H1 (cell line): ENCODE measurements around the gene RAD52. TPM values are rescaled to one million over a fixed set of nuclear protein-coding genes. Genes with fewer than 3 reads are reported as not detected.

ENCODE experiments used
- CTCF ChIA-PET: fragments of 300-600 bp; sonication (Branson Sonifier 250); formaldehyde crosslinking; loops from one replicate; lab custom pipeline; 2021; ENCODE audit not compliant: partially characterized antibody; lab: Charles Lee
- POLR2A ChIA-PET: fragments of 300-600 bp; sonication (Branson Sonifier 250); formaldehyde crosslinking; loops from one replicate; lab custom pipeline; 2021; ENCODE audit warnings: inconsistent platforms; ENCODE audit not compliant: partially characterized antibody; lab: Charles Lee
- DNase-seq, 2 experiments: peaks; one replicate each; pipeline versions ENCODE4 v3.0.0 to v3.0.0-alpha.2; 2010 to 2022; ENCODE audit warnings: low spot score in 2 of 2, low read depth in 1 of 2, mixed read lengths in 1 of 2
- FAIRE-seq: peaks from 2 replicates; lab custom pipeline; 2011; peaks lifted over from hg19 to GRCh38; lab: Jason Lieb, UNC
- H2AFZ ChIP-seq: 2 replicates; pipeline ENCODE4 v1.8.1; 2012; ENCODE audit warnings: low read length, inconsistent platforms
- H2AK5ac ChIP-seq: 2 replicates; pipeline ENCODE4 v1.6.1; 2013; ENCODE audit warnings: low read depth, low read length
- H2BK120ac ChIP-seq: replicated peaks from 2 replicates; pipeline ENCODE3; 2013; ENCODE audit warnings: low read depth, low read length, inconsistent platforms
- H2BK12ac ChIP-seq: 2 replicates; pipeline ENCODE4 v1.6.1; 2013; ENCODE audit warnings: low read depth, low read length
- H2BK15ac ChIP-seq: 2 replicates; pipeline ENCODE4 v1.6.1; 2013; ENCODE audit warnings: low read length
- H2BK20ac ChIP-seq: 2 replicates; pipeline ENCODE4 v1.6.1; 2013; ENCODE audit warnings: low read length
- H2BK5ac ChIP-seq: 2 replicates; pipeline ENCODE4 v1.6.1; 2013; ENCODE audit warnings: low read depth, low read length
- H3K14ac ChIP-seq: 2 replicates; pipeline ENCODE4 v1.6.1; 2013; ENCODE audit warnings: inconsistent platforms; ENCODE audit not compliant: insufficient read length
- H3K18ac ChIP-seq: 2 replicates; pipeline ENCODE4 v1.6.1; 2013; ENCODE audit warnings: low read length; ENCODE audit errors: extremely low read depth
- H3K23ac ChIP-seq: 2 replicates; pipeline ENCODE4 v1.6.1; 2013; ENCODE audit warnings: inconsistent platforms; ENCODE audit not compliant: insufficient read length
- H3K23me2 ChIP-seq: 2 replicates; pipeline ENCODE4 v1.6.1; 2013; ENCODE audit warnings: low read depth, low read length
- H3K27ac ChIP-seq: 2 replicates; pipeline ENCODE4 v1.6.1; 2011; ENCODE audit warnings: low read depth, low read length, inconsistent platforms
- H3K27me3 ChIP-seq, 4 experiments: replicated peaks in 1 of 4; 1 replicate in 1 of 4; 2 replicates in 3 of 4; pipeline versions ENCODE4 v1.6.1 to v1.8.1; 2011 to 2013; ENCODE audit warnings: low read length in 3 of 4, mild to moderate bottlenecking in 3 of 4, inconsistent platforms in 2 of 4, mixed read lengths in 2 of 4, moderate library complexity in 1 of 4; ENCODE audit not compliant: control insufficient read depth in 3 of 4, insufficient read depth in 3 of 4; ENCODE audit errors: extremely low read depth in 1 of 4
- H3K36me3 ChIP-seq, 4 experiments: 2 replicates each; pipeline versions ENCODE4 v1.6.1 to v1.8.1; 2011 to 2013; ENCODE audit warnings: mild to moderate bottlenecking in 4 of 4, low read length in 3 of 4, moderate library complexity in 2 of 4, control low read depth in 1 of 4, inconsistent platforms in 1 of 4; ENCODE audit not compliant: insufficient read depth in 4 of 4, control insufficient read depth in 2 of 4
- H3K4ac ChIP-seq: replicated peaks from 2 replicates; pipeline ENCODE3; 2013; ENCODE audit warnings: low read length, low read depth, mixed read lengths, inconsistent platforms; ENCODE audit not compliant: insufficient read length
- H3K4me1 ChIP-seq, 4 experiments: replicated peaks in 1 of 4; 1 replicate in 1 of 4; 2 replicates in 3 of 4; pipeline versions ENCODE4 v1.6.1 to v1.8.1; 2011 to 2013; ENCODE audit warnings: low read length in 3 of 4, inconsistent platforms in 2 of 4, mixed read lengths in 1 of 4; ENCODE audit not compliant: insufficient read depth in 4 of 4, control insufficient read depth in 3 of 4
- H3K4me2 ChIP-seq, 2 experiments: 2 replicates each; pipeline versions ENCODE4 v1.6.1 to v1.8.1; 2011 to 2013; ENCODE audit warnings: low read depth in 2 of 2, low read length in 2 of 2, control low read depth in 1 of 2, inconsistent platforms in 1 of 2, mild to moderate bottlenecking in 1 of 2; ENCODE audit not compliant: insufficient read depth in 1 of 2
- H3K4me3 ChIP-seq, 4 experiments: fragments of 200-600, 300-600 bp in 1 of 4; sonication (generic), shearing (Covaris generic), sonication (Bioruptor Twin) in 1 of 4; 2 replicates each; pipeline versions ENCODE4 v1.5.1 to v1.8.1; 2011 to 2016; ENCODE audit warnings: low read length in 4 of 4, low read depth in 3 of 4, control low read depth in 2 of 4, inconsistent platforms in 2 of 4, mild to moderate bottlenecking in 2 of 4, mixed read lengths in 1 of 4, moderate library complexity in 1 of 4; ENCODE audit not compliant: insufficient read depth in 2 of 4; ENCODE audit errors: extremely low read depth in 1 of 4
- H3K56ac ChIP-seq: replicated peaks from 2 replicates; pipeline ENCODE3; 2013; ENCODE audit warnings: low read depth, mild to moderate bottlenecking, mixed read lengths, low read length, inconsistent platforms; ENCODE audit not compliant: insufficient read length
- H3K79me1 ChIP-seq: 2 replicates; pipeline ENCODE4 v1.6.1; 2013; ENCODE audit warnings: low read depth, low read length, control low read depth
- H3K79me2 ChIP-seq, 2 experiments: 2 replicates each; pipeline versions ENCODE4 v1.6.1 to v1.8.1; 2012 to 2013; ENCODE audit warnings: low read length in 2 of 2, mild to moderate bottlenecking in 2 of 2, inconsistent platforms in 1 of 2; ENCODE audit not compliant: insufficient read depth in 2 of 2, control insufficient read depth in 1 of 2
- H3K9ac ChIP-seq, 4 experiments: replicated peaks in 1 of 4; 1 replicate in 1 of 4; 2 replicates in 3 of 4; pipeline versions ENCODE4 v1.6.1 to v1.8.1; 2011 to 2013; ENCODE audit warnings: low read depth in 3 of 4, low read length in 3 of 4, control low read depth in 2 of 4, mild to moderate bottlenecking in 2 of 4, moderate library complexity in 2 of 4, inconsistent platforms in 1 of 4; ENCODE audit errors: extremely low read depth in 1 of 4
- H3K9me3 ChIP-seq, 2 experiments: 2 replicates each; pipeline versions ENCODE4 v1.6.1 to v1.8.1; 2012 to 2013; ENCODE audit warnings: mild to moderate bottlenecking in 2 of 2, moderate library complexity in 2 of 2, control low read depth in 1 of 2, inconsistent platforms in 1 of 2, low read depth in 1 of 2, low read length in 1 of 2, mixed read lengths in 1 of 2; ENCODE audit not compliant: insufficient read depth in 2 of 2
- H4K20me1 ChIP-seq, 2 experiments: replicated peaks in 1 of 2; 2 replicates each; pipeline versions ENCODE3 to v1.8.1; 2011 to 2013; ENCODE audit warnings: inconsistent platforms in 2 of 2, low read length in 2 of 2, mild to moderate bottlenecking in 1 of 2; ENCODE audit not compliant: insufficient read depth in 2 of 2, control insufficient read depth in 1 of 2
- H4K5ac ChIP-seq: 2 replicates; pipeline ENCODE4 v1.6.1; 2013; ENCODE audit warnings: low read length, low read depth, mixed read lengths, inconsistent platforms; ENCODE audit not compliant: insufficient read length
- H4K8ac ChIP-seq: 2 replicates; pipeline ENCODE4 v1.8.0; 2013; ENCODE audit warnings: mild to moderate bottlenecking, moderate library complexity, low read length, inconsistent platforms; ENCODE audit not compliant: insufficient read depth; ENCODE audit errors: extremely low read depth
- H4K91ac ChIP-seq: replicated peaks from 2 replicates; pipeline ENCODE3; 2013; ENCODE audit warnings: low read length, mixed read lengths, inconsistent platforms; ENCODE audit not compliant: insufficient read length
- CREB1 ChIP-seq: IDR thresholded peaks from 2 replicates; pipeline ENCODE4 v1.6.1; 2012; ENCODE audit warnings: inconsistent platforms
- HDAC2 ChIP-seq, 2 experiments: fragments of 300-600 bp in 1 of 2; sonication (generic) in 1 of 2; IDR thresholded peaks; 2 replicates each; pipeline ENCODE4 v1.6.1; 2011 to 2012; ENCODE audit warnings: low read depth in 2 of 2, low read length in 2 of 2, mild to moderate bottlenecking in 2 of 2, moderate library complexity in 2 of 2, borderline replicate concordance in 1 of 2, inconsistent platforms in 1 of 2
- JUN ChIP-seq: IDR thresholded peaks from 2 replicates; pipeline ENCODE4 v1.6.1; 2011; ENCODE audit warnings: low read depth, mild to moderate bottlenecking, improper control_type of control experiment, low read length
- POU5F1 ChIP-seq: IDR thresholded peaks from 2 replicates; pipeline ENCODE4 v1.6.1; 2011; ENCODE audit warnings: low read depth, mild to moderate bottlenecking, low read length, moderate library complexity
- SP1 ChIP-seq: IDR thresholded peaks from 2 replicates; pipeline ENCODE4 v1.6.1; 2011; ENCODE audit warnings: low read depth, low read length
- TEAD4 ChIP-seq: IDR thresholded peaks from 2 replicates; pipeline ENCODE4 v1.6.1; 2012; ENCODE audit warnings: low read depth, low read length, inconsistent platforms, mixed read lengths
- WGBS, 2 experiments: shearing (Covaris generic) in 1 of 2; methylation state at CpG; one replicate each; pipeline versions ENCODE4 v1.1.6 to v1.1.7; 2013 to 2015; ENCODE audit warnings: low lambda C conversion rate in 2 of 2, mixed read lengths in 2 of 2, inconsistent platforms in 1 of 2, low coverage in 1 of 2, missing lambda C conversion rate in 1 of 2; ENCODE audit not compliant: insufficient replicate concordance in 2 of 2, insufficient coverage in 1 of 2, insufficient read length in 1 of 2; ENCODE audit errors: extremely low coverage in 1 of 2, missing lambda C conversion rate in 1 of 2; 5-methylcytosine and 5-hydroxymethylcytosine counted together
- polyA plus RNA-seq, 7 experiments: library from polyadenylated mRNA; depleted of rRNA in 3 of 7; stranded (reverse) in 5 of 7; unstranded in 2 of 7; fragments of >200 nt in 5 of 7; fragments of 200-250 nt in 2 of 7; gene quantifications; 1 replicate in 5 of 7; 2 replicates in 1 of 7; 4 replicates in 1 of 7; pipeline versions ENCODE4 v1.2.1 to v1.2.3, GENCODE V29; 2011 to 2013; ENCODE audit warnings: missing spikeins in 2 of 7, mixed read lengths in 2 of 7
- total RNA-seq: library from RNA; stranded (reverse); fragmentation: NEBNext Ultra II Directional; extraction: Animal tissue kit (Norgen Biotek cat#: 25700); gene quantifications from 2 replicates; pipeline ENCODE4 v1.2.1, GENCODE V29; 2021

The RAD52 gene
- total and polyA plus RNA-seq, 2 of the 8 experiments (the other 6 are each of a cell fraction or from before 2014, with no cell fraction given), result 12.5 to 14.3 TPM

DNA sequence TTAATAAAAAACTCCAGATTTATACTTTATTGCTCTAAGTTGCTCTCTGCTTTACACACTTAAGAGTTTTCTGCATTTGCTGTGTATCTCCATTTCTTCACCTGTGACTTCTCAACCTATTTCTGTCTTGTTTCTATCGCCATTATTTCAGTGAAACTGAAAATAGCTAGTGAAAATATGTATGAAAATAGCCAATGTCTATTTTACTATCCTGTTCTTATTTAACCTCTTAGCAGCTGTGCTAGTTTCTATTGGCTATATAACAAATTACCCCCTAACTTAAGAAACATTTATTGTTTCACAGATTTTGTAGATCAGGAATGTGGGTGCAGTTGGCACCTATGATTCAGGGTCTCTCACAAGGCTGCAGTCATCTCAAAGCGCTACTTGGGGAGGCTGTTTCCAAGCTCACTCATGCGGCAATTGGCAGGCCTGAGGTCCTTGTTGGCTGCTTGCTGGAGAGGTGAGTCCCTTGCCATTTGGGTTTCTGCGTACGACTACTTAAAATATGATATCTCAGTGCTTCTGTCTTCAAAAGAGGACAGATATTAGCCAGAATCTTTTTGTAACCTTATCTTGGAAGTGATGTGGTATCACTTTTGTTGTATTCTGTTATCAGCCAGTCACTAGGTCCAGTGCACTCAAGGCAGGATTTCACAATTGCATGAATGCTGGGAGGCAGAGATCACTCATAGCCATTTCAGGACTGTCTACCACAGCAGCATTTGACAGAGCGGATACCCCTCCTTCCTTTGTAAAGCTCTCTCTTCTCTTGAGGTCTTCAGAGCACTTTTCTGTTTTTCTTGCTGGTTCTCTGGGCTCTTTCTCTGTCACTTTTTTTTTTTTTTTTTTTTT lies 48.8 kb upstream of the RAD52 start:
- Histone ChIP-seq H3K14ac (no peak overlapping the region), H3K79me2 (peaks cover 0 to 57% of the 10 kb centered on the region in 2 experiments; a peak in 3 of 4 replicates), H4K5ac (no peak overlapping the region), H2AFZ (no peak overlapping the region), H2BK12ac (no peak overlapping the region), H3K4me2 (no peak overlapping the region), H3K23me2 (no peaks in the 10 kb centered on the region), H4K91ac (no peak overlapping the region), H3K4me3 (no peak overlapping the region), H3K56ac (no peak overlapping the region), H3K18ac (no peak overlapping the region), H2BK20ac (no peak overlapping the region), H2BK120ac (no peak overlapping the region), H3K27ac (no peak overlapping the region), H3K36me3 (no peaks in the 10 kb centered on the region), H2BK5ac (no peak overlapping the region), H3K9me3 (no peaks in the 10 kb centered on the region), H3K27me3 (no peaks in the 10 kb centered on the region), H3K79me1 (peaks cover 7% of the 10 kb centered on the region; the same call in 1 of the 2 replicates), H3K4me1 (no peaks in the 10 kb centered on the region), H3K23ac (no peak overlapping the region), H4K20me1 (peaks cover 2 to 3% of the 10 kb centered on the region in 2 experiments), H2BK15ac (no peak overlapping the region), H4K8ac (no peak overlapping the region), H3K4ac (no peak overlapping the region), H3K9ac (no peak overlapping the region), H2AK5ac (no peak overlapping the region)
- POLR2A ChIA-PET, result interaction anchor here (0.7 to 1.3 kb wide), 2 partner anchors 49 to 75 kb away, joined by 3 to 4 read pairs; partner anchors contain the start of gene RAD52
- WGBS, 2 experiments, result 83% methylated on average over 6 of the region's 6 CpGs; no CpG with 5 or more reads in 1 of the 2 experiments
- CTCF ChIA-PET, result no interaction called here
- DNase-seq (peak in 1 of 2 experiments; percentile 10), FAIRE-seq (no peak)
- TF ChIP-seq SP1 (no peak), JUN (no peak), TEAD4 (no peak), POU5F1 (no peak), HDAC2 (IDR thresholded peaks at IDR 0.05; ENCODE audit: borderline replicate concordance in 1 of 2, low read depth in 2 of 2, low read length in 2 of 2) (no peak), CREB1 (no peak)
